HG02938 (cell line): ENCODE measurements around the gene PRKG1.
"Not testable (repeated sequence)": the region's sequence is repeated elsewhere in the genome, so short reads cannot be mapped to it uniquely, and the experiment has no call there.

ENCODE experiments used
- ATAC-seq: cut with Tn5 transposase; IDR thresholded peaks from one replicate; pipeline ENCODE4 v1.9.1; 2021; ENCODE audit warnings: mild to moderate bottlenecking, moderate library complexity; ENCODE audit not compliant: unreplicated experiment

The PRKG1 gene

GRCh38 chr10:52221923-52222322, 1147.6 kb downstream of the PRKG1 start:
- no peak for ATAC-seq

GRCh38 chr10:52226197-52226847, 1152.0 kb downstream of the PRKG1 start:
- ATAC-seq: no peak

- no peak for ATAC-seq
Measured at GRCh38 chr10:52228556-52228955, 1154.3 kb downstream of the PRKG1 start.

GRCh38 chr10:52229291-52229931, 1155.1 kb downstream of the PRKG1 start:
- no peak for ATAC-seq

- peak; percentile 89 for ATAC-seq
Measured at GRCh38 chr10:52232561-52233350, 1158.5 kb downstream of the PRKG1 start.

GRCh38 chr10:52233351-52233991, 1159.2 kb downstream of the PRKG1 start:
- not testable (repeated sequence) for ATAC-seq

- ATAC-seq: no peak
Measured at GRCh38 chr10:52239771-52240170, 1165.5 kb downstream of the PRKG1 start.

- ATAC-seq: no peak
Measured at GRCh38 chr10:52245547-52245946, 1171.3 kb downstream of the PRKG1 start.

GRCh38 chr10:52247929-52248328, 1173.6 kb downstream of the PRKG1 start:
- ATAC-seq: not testable (repeated sequence)

GRCh38 chr10:52248697-52249306, 1174.5 kb downstream of the PRKG1 start:
- ATAC-seq: no peak

- ATAC-seq: no peak
Measured at GRCh38 chr10:52249850-52250395, 1175.6 kb downstream of the PRKG1 start.

- ATAC-seq: no peak
Measured at GRCh38 chr10:52250510-52250909, 1176.2 kb downstream of the PRKG1 start.

- no peak for ATAC-seq
Measured at GRCh38 chr10:52252307-52252706, 1178.0 kb downstream of the PRKG1 start.

GRCh38 chr10:52256832-52257691, 1182.8 kb downstream of the PRKG1 start:
- ATAC-seq: peak; percentile 99

GRCh38 chr10:52257692-52258075, 1183.4 kb downstream of the PRKG1 start:
- ATAC-seq: peak; percentile 88

- no peak for ATAC-seq
Measured at GRCh38 chr10:52258799-52259425, 1184.6 kb downstream of the PRKG1 start.

GRCh38 chr10:52259426-52259812, 1185.1 kb downstream of the PRKG1 start:
- ATAC-seq: no peak

- no peak for ATAC-seq
Measured at GRCh38 chr10:52261362-52261761, 1187.1 kb downstream of the PRKG1 start.
